Frontal cortex (tissue), 4 donors: Measurements from ENCODE around the gene CT47B1. TPM values are rescaled to one million over a fixed set of nuclear protein-coding genes. Genes with fewer than 3 reads are reported as not detected.
"Not testable (repeated sequence)": the region's sequence is repeated elsewhere in the genome, so short reads cannot be mapped to it uniquely, and the experiment has no call there.

ENCODE experiments used
- DNase-seq, 2 donors: peaks; one replicate each; pipeline ENCODE4 v3.0.0; 2012; ENCODE audit warnings: low spot score in 2 of 2
- FAIRE-seq: peaks from 2 replicates; lab custom pipeline; 2012; peaks lifted over from hg19 to GRCh38; lab: Jason Lieb, UNC
- small RNA-seq: library from RNA; depleted of rRNA; stranded (forward); fragments of <200 nt; gene quantifications from one replicate; pipeline ENCODE3, GENCODE V24; 2014
- total RNA-seq: library from RNA; depleted of rRNA; stranded (reverse); fragments of >200 nt; gene quantifications from one replicate; pipeline ENCODE4 v1.2.3, GENCODE V29; 2014
- donor health status: control.
- donor health status: control.
- donor health status: control.

Gene CT47B1
- total RNA-seq, result not detected

GRCh38 chrX:120875766-120876165, at the start of gene CT47B1:
CT47B1 (minus strand) TSS chrX:120875866; CDS start chrX:120875670, 196 bp downstream.
- not testable (repeated sequence) for DNase-seq, FAIRE-seq

GRCh38 chrX:120874678-120875557, 748 bp downstream of the CT47B1 start:
- DNase-seq (no peak), FAIRE-seq (no peak)

GRCh38 chrX:120857240-120857639, 18.4 kb downstream of the CT47B1 start:
- DNase-seq (no peak), FAIRE-seq (no peak)

- DNase-seq, result no peak
- no peak for FAIRE-seq
Observed at GRCh38 chrX:120840827-120841226, 34.8 kb downstream of the CT47B1 start.

GRCh38 chrX:120839491-120839890, 36.2 kb downstream of the CT47B1 start:
- DNase-seq, result no peak
- FAIRE-seq, result no peak

GRCh38 chrX:120827213-120827612, 48.5 kb downstream of the CT47B1 start:
- not testable (repeated sequence) for DNase-seq, FAIRE-seq

- no peak for DNase-seq
- no peak for FAIRE-seq
Observed at GRCh38 chrX:120825146-120825545, 50.5 kb downstream of the CT47B1 start.

- no peak for DNase-seq
- FAIRE-seq, result no peak
Observed at GRCh38 chrX:120824021-120824420, 51.6 kb downstream of the CT47B1 start.

- no peak for FAIRE-seq
- DNase-seq, result no peak
Observed at GRCh38 chrX:120823556-120823955, 52.1 kb downstream of the CT47B1 start.

Small RNA genes within 50 kb of the gene (small RNA-seq; reads per million reads assigned to genes)
- not detected for gene AC008162.1

Other genes with a start within 250 kb of the CT47B1 start
- 15.9 TPM for gene C1GALT1C1, start 245.8 kb downstream of the CT47B1 start, total RNA-seq
- not detected for gene CT47A11, start 61.3 kb upstream of the CT47B1 start, total RNA-seq
- gene CT47A10, start 66.2 kb upstream of the CT47B1 start, total RNA-seq, result not detected
- not detected for gene CT47A9, start 71.0 kb upstream of the CT47B1 start, total RNA-seq
- gene CT47A8, start 75.9 kb upstream of the CT47B1 start, total RNA-seq, result not detected
- gene CT47A7, start 80.7 kb upstream of the CT47B1 start, total RNA-seq, result not detected
- gene CT47A6, start 85.6 kb upstream of the CT47B1 start, total RNA-seq, result not detected
- not detected for gene CT47A5, start 90.5 kb upstream of the CT47B1 start, total RNA-seq
- gene CT47A4, start 95.3 kb upstream of the CT47B1 start, total RNA-seq, result not detected
- gene CT47A3, start 100.2 kb upstream of the CT47B1 start, total RNA-seq, result not detected
- not detected for gene CT47A2, start 105.1 kb upstream of the CT47B1 start, total RNA-seq
- gene CT47A1, start 109.9 kb upstream of the CT47B1 start, total RNA-seq, result not detected
- gene GLUD2, start 171.7 kb upstream of the CT47B1 start, total RNA-seq, result 1.2 TPM